HG03439 (cell line): Measurements from ENCODE around the gene ANKRD28.

Experiments
- ATAC-seq: cut with Tn5 transposase; IDR thresholded peaks from one replicate; pipeline ENCODE4 v1.9.1; 2021; ENCODE audit warnings: mild to moderate bottlenecking, moderate library complexity; ENCODE audit not compliant: unreplicated experiment

ANKRD28 gene

GRCh38 chr3:15804553-15805095, 6.8 kb upstream of the ANKRD28 start:
- no peak for ATAC-seq

GRCh38 chr3:15803921-15804320, 6.1 kb upstream of the ANKRD28 start:
- no peak for ATAC-seq

GRCh38 chr3:15801298-15801697, 3.5 kb upstream of the ANKRD28 start:
- no peak for ATAC-seq

- no peak for ATAC-seq
Observed at GRCh38 chr3:15800780-15801179, 3.0 kb upstream of the ANKRD28 start.

- ATAC-seq, result no peak
Observed at GRCh38 chr3:15800327-15800726, 2.5 kb upstream of the ANKRD28 start.

- no peak for ATAC-seq
Observed at GRCh38 chr3:15798533-15799245, 910 bp upstream of the ANKRD28 start.

- ATAC-seq, result no peak
Observed at GRCh38 chr3:15796771-15797641, 773 bp downstream of the ANKRD28 start.

- no peak for ATAC-seq
Observed at GRCh38 chr3:15796331-15796730, 1.4 kb downstream of the ANKRD28 start.

GRCh38 chr3:15795651-15796308, 2.0 kb downstream of the ANKRD28 start:
- ATAC-seq, result no peak

- ATAC-seq, result no peak
Observed at GRCh38 chr3:15794842-15795650, 2.7 kb downstream of the ANKRD28 start.

GRCh38 chr3:15794303-15794771, 3.4 kb downstream of the ANKRD28 start:
- peak; percentile 46 for ATAC-seq

GRCh38 chr3:15791525-15791924, 6.3 kb downstream of the ANKRD28 start:
- no peak for ATAC-seq

GRCh38 chr3:15787941-15788340, 9.8 kb downstream of the ANKRD28 start:
- ATAC-seq, result no peak

GRCh38 chr3:15787526-15787925, 10.3 kb downstream of the ANKRD28 start:
- no peak for ATAC-seq

GRCh38 chr3:15783361-15783969, 14.3 kb downstream of the ANKRD28 start:
- no peak for ATAC-seq

- ATAC-seq, result no peak
Observed at GRCh38 chr3:15782429-15782828, 15.3 kb downstream of the ANKRD28 start.

- no peak for ATAC-seq
Observed at GRCh38 chr3:15781637-15782402, 16.0 kb downstream of the ANKRD28 start.

GRCh38 chr3:15781131-15781530, 16.6 kb downstream of the ANKRD28 start:
- ATAC-seq, result no peak

GRCh38 chr3:15779111-15779510, 18.7 kb downstream of the ANKRD28 start:
- ATAC-seq, result no peak
